Rectal smooth muscle tissue (tissue), 1 donor: Measurements from ENCODE around the gene TDRD5.

ENCODE experiments used
- H3K27ac ChIP-seq: one replicate; pipeline ENCODE4 v1.7.0; 2013; ENCODE audit warnings: low read depth, low read length, inconsistent platforms
- H3K27me3 ChIP-seq: one replicate; pipeline ENCODE4 v1.7.0; 2013; ENCODE audit warnings: low read length; ENCODE audit not compliant: control insufficient read depth, insufficient read depth
- H3K36me3 ChIP-seq: one replicate; pipeline ENCODE4 v1.7.0; 2013; ENCODE audit warnings: low read length; ENCODE audit not compliant: control insufficient read depth, insufficient read depth
- H3K4me1 ChIP-seq: one replicate; pipeline ENCODE4 v1.7.0; 2013; ENCODE audit warnings: low read length; ENCODE audit not compliant: control insufficient read depth, insufficient read depth
- H3K4me3 ChIP-seq: one replicate; pipeline ENCODE4 v1.7.0; 2013; ENCODE audit warnings: low read length
- H3K9ac ChIP-seq: one replicate; pipeline ENCODE4 v1.7.0; 2013; ENCODE audit warnings: low read length

TDRD5 gene

DNA sequence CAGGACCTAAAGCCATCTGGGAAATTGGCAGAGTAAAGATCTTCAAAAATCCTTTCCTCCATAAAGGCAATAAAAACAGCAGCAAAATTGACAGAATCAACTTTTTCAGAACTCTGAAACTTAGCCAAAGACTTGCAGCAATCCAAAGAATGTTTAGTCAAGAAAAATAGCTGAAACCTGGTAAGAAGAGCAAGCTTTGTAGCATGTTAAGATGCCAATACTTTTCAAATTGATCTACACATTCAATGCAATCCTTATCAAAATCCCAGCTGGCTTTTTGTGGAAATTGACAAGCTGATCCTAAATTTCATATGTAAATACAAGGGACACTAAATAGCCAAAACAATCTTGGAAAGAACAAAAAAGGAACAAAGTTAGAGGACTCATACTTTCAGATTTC lies 127.6 kb downstream of the TDRD5 start:
- Histone ChIP-seq H3K9ac (no peak overlapping the region), H3K4me1 (no peaks in the 10 kb centered on the region), H3K4me3 (no peak overlapping the region), H3K27ac (no peak overlapping the region), H3K27me3 (no peaks in the 10 kb centered on the region), H3K36me3 (no peaks in the 10 kb centered on the region)

DNA sequence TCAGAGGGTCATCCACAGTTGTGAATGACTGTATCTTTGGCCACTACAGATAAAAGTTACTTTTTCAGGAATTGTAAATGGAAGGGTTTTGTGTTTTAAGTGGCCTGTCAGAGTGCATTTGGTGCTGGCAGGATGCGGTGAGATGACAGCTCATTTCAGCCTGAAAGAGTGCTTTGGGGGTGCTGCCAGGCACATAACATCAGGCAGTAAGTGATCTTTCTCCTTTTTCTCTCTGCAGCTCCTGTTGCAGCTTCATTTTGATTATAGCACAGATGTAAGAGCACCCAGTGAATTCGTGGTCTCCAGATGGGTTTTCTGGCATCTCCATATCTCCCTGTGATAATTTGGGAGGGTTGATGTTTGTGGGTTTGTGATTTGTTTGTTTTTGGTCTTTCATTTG lies 136.6 kb downstream of the TDRD5 start:
- Histone ChIP-seq H3K4me1 (no peaks in the 10 kb centered on the region), H3K27me3 (no peaks in the 10 kb centered on the region), H3K27ac (no peak overlapping the region), H3K4me3 (no peak overlapping the region), H3K9ac (no peak overlapping the region), H3K36me3 (no peaks in the 10 kb centered on the region)

DNA sequence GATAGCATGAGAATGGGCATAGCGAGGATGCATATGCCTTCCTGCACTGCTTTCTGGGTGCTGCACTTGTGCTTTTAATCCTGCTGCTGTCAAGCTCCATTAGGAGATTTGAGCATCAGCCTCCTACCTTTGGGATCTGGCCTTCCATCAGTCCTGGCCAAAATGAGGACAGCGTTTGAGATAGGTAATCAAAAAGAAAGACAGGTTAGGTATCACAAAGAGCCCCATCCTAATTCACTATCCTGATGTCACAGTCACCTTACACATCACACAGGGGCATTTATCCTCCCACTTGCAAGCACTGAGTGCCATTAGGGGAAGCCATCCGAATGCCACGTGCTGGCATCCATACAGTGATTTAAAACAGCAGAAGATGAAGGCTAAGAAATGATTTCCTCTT lies 138.2 kb downstream of the TDRD5 start:
- H3K36me3 ChIP-seq: no peaks in the 10 kb centered on the region
- H3K4me1 ChIP-seq: no peaks in the 10 kb centered on the region
- H3K27ac ChIP-seq: no peak overlapping the region
- H3K4me3 ChIP-seq: no peak overlapping the region
- H3K9ac ChIP-seq: no peak overlapping the region
- H3K27me3 ChIP-seq: no peaks in the 10 kb centered on the region

DNA sequence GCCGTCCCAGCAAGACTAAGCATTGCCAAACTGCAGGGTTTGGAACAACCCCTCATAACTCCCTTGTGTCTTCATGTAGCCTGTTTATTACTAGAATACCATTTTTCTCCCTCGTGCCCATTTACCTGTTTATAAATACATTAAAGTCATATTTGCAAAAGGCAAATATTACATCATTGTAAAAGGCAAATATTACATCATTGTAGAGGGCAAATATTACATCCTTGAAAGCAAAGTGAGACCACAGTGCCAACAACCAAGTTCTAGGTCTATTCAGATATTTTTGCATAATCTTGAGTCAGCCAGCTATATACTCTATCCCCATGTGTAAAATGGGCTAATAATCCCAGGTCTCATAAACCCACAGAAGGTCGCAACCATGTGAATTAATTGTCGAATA lies 140.0 kb downstream of the TDRD5 start:
- Histone ChIP-seq H3K4me3 (no peak overlapping the region), H3K9ac (no peak overlapping the region), H3K36me3 (no peaks in the 10 kb centered on the region), H3K27me3 (no peaks in the 10 kb centered on the region), H3K4me1 (no peaks in the 10 kb centered on the region), H3K27ac (no peak overlapping the region)
